ENCODE results near the gene ACR. TPM values are rescaled to one million over a fixed set of nuclear protein-coding genes. Genes with fewer than 3 reads are reported as not detected.

Gene ACR
- total and polyA plus RNA-seq, 2 of the 8 experiments (the other 6 are each of a cell fraction or from before 2014, with no cell fraction given): 0.56 TPM; not detected in 1

DNA sequence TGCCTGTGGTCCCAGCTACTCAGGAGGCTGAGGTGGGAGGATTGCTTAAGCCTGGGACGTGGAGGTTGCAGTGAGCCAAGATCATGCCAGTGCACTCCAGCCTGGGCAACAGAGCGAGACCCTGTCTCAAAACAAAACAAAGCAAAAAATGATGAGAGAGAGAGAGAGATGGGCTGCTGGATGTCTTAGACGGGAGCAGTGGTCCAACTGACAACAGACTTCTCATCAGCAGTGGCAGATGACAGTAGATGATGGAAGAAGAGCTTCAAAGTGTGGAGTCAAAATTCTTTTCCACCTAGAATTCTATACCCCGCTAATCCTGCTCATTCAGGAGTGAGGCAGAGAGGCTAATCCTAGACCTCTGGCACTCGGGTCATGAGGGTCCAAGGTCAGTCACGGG is 29.0 kb upstream of the ACR start:
- Histone ChIP-seq H2BK5ac (ENCODE audit: low read depth, low read length) (no peak overlapping the region), H2BK120ac (replicated peaks; ENCODE audit: low read depth, low read length) (no peak overlapping the region), H3K18ac (ENCODE audit: extremely low read depth, low read length) (no peak overlapping the region), H2AK5ac (ENCODE audit: low read depth, low read length) (no peak overlapping the region), H3K36me3 (ENCODE audit: control insufficient read depth in 2 of 4, insufficient read depth in 4 of 4, low read length in 3 of 4) (no peaks in the 10 kb centered on the region), H3K79me1 (ENCODE audit: low read depth, low read length) (no peaks in the 10 kb centered on the region), H4K8ac (ENCODE audit: extremely low read depth, insufficient read depth, low read length) (no peak overlapping the region), H3K4ac (replicated peaks; ENCODE audit: insufficient read length, low read depth, low read length) (no peak overlapping the region), H3K27ac (ENCODE audit: low read depth, low read length) (no peak overlapping the region), H3K4me2 (ENCODE audit: insufficient read depth in 1 of 2, low read depth in 2 of 2, low read length in 2 of 2) (no peak overlapping the region), H3K4me3 (ENCODE audit: extremely low read depth in 1 of 4, insufficient read depth in 2 of 4, low read depth in 3 of 4, low read length in 4 of 4) (no peak overlapping the region), H2BK15ac (ENCODE audit: low read length) (no peak overlapping the region), H4K5ac (ENCODE audit: insufficient read length, low read depth, low read length) (no peak overlapping the region), H2BK20ac (ENCODE audit: low read length) (no peak overlapping the region), H2AFZ (ENCODE audit: low read length) (no peak overlapping the region), H3K4me1 (replicated peaks in 1 of 4; ENCODE audit: control insufficient read depth in 3 of 4, insufficient read depth in 4 of 4, low read length in 3 of 4) (peaks cover 0 to 8% (median 3%) of the 10 kb centered on the region in 4 experiments; a peak in 4 of 7 replicates), H3K9me3 (ENCODE audit: insufficient read depth in 2 of 2, low read depth in 1 of 2, low read length in 1 of 2) (no peaks in the 10 kb centered on the region), H2BK12ac (ENCODE audit: low read depth, low read length) (no peak overlapping the region), H4K91ac (replicated peaks; ENCODE audit: insufficient read length, low read length) (no peak overlapping the region), H3K56ac (replicated peaks; ENCODE audit: insufficient read length, low read depth, low read length) (no peak overlapping the region), H4K20me1 (replicated peaks in 1 of 2; ENCODE audit: control insufficient read depth in 1 of 2, insufficient read depth in 2 of 2, low read length in 2 of 2) (peaks cover 3 to 15% of the 10 kb centered on the region in 2 experiments), H3K14ac (ENCODE audit: insufficient read length) (no peak overlapping the region), H3K23me2 (ENCODE audit: low read depth, low read length) (no peaks in the 10 kb centered on the region; the same call in 1 of the 2 replicates), H3K79me2 (ENCODE audit: control insufficient read depth in 1 of 2, insufficient read depth in 2 of 2, low read length in 2 of 2) (no peaks in the 10 kb centered on the region), H3K27me3 (replicated peaks in 1 of 4; ENCODE audit: control insufficient read depth in 3 of 4, extremely low read depth in 1 of 4, insufficient read depth in 3 of 4, low read length in 3 of 4) (no peaks in the 10 kb centered on the region; a peak in 1 of 7 replicates), H3K23ac (ENCODE audit: insufficient read length) (no peak overlapping the region), H3K9ac (replicated peaks in 1 of 4; ENCODE audit: extremely low read depth in 1 of 4, low read depth in 3 of 4, low read length in 3 of 4) (no peak overlapping the region)
- ChIA-PET POLR2A (ENCODE audit: partially characterized antibody) (no interaction called here), CTCF (ENCODE audit: partially characterized antibody) (interaction anchor here (0.8 to 1.1 kb wide), 2 partner anchors 83 to 90 kb away, joined by 3 to 4 read pairs; no protein-coding TSS in a partner anchor)
- 84% methylated on average over 6 of the region's 6 CpGs; no CpG with 5 or more reads in 1 of the 2 experiments for WGBS, 2 experiments (ENCODE audit: extremely low coverage in 1 of 2, insufficient coverage in 1 of 2, insufficient read length in 1 of 2, insufficient replicate concordance in 2 of 2, low coverage in 1 of 2, low lambda C conversion rate in 2 of 2, missing lambda C conversion rate in 1 of 2)
- TF ChIP-seq BCL11A (IDR thresholded peaks at IDR 0.05; ENCODE audit: low read depth in 2 of 2, low read length in 2 of 2) (no peak), RFX5 (IDR thresholded peaks at IDR 0.05; ENCODE audit: borderline replicate concordance, low read depth, low read length) (no peak), USF2 (IDR thresholded peaks at IDR 0.05; ENCODE audit: low read length) (no peak), SP4 (IDR thresholded peaks at IDR 0.05; ENCODE audit: low read length) (no peak), SIRT6 (IDR thresholded peaks at IDR 0.05; ENCODE audit: low read length) (no peak), NRF1 (IDR thresholded peaks at IDR 0.05; ENCODE audit: low read depth, low read length) (no peak), KDM4A (IDR thresholded peaks at IDR 0.05; ENCODE audit: low read depth, low read length, severe bottlenecking) (no peak), SUZ12 (IDR thresholded peaks at IDR 0.05; ENCODE audit: low read length) (no peak), RNF2 (IDR thresholded peaks at IDR 0.05; ENCODE audit: borderline replicate concordance, low read depth, low read length, missing control alignments, poor library complexity, severe bottlenecking) (no peak), CBX8 (IDR thresholded peaks at IDR 0.05; ENCODE audit: borderline replicate concordance, low read depth, low read length) (no peak), KDM1A (IDR thresholded peaks at IDR 0.05; ENCODE audit: borderline replicate concordance, low read length) (no peak)
- FAIRE-seq (no peak), DNase-seq (ENCODE audit: low read depth in 1 of 2, low spot score in 2 of 2) (no peak)

All from H1 (cell line).